Prostate gland (tissue), 2 donors: ENCODE results near the gene OR56A3. TPM values are rescaled to one million over a fixed set of nuclear protein-coding genes. Genes with fewer than 3 reads are reported as not detected.

Experiments used
- DNase-seq: peaks from one replicate; pipeline ENCODE4 v3.0.0-alpha.2; 2019; ENCODE audit warnings: low spot score
- H3K27ac ChIP-seq, 2 donors: fragments of 200-600 bp; sonication (generic); 2 replicates each; pipeline ENCODE4 v1.5.1; 2017 to 2019
- H3K27me3 ChIP-seq: fragments of 200-600 bp; sonication (generic); replicated peaks from 2 replicates; pipeline ENCODE4 v1.5.1; 2019; ENCODE audit not compliant: insufficient read depth
- H3K36me3 ChIP-seq, 2 donors: fragments of 200-600 bp; sonication (generic); 1 replicate in 1 of 2; 2 replicates in 1 of 2; pipeline versions ENCODE4 v1.5.1 to v1.8.1; 2017 to 2019
- H3K4me1 ChIP-seq: fragments of 200-600 bp; sonication (generic); replicated peaks from 2 replicates; pipeline ENCODE4 v1.5.1; 2019
- H3K4me3 ChIP-seq, 2 donors: fragments of 200-600 bp; sonication (generic); 2 replicates each; pipeline ENCODE4 v1.5.1; 2017 to 2019
- H3K9me3 ChIP-seq: fragments of 200-600 bp; sonication (generic); 2 replicates; pipeline ENCODE4 v1.5.1; 2017
- CTCF ChIP-seq, 4 experiments: fragments of 200-600 bp in 2 of 4; fragments of 450-650 bp in 2 of 4; sonication (generic) in 2 of 4; IDR thresholded peaks; 1 replicate in 3 of 4; 2 replicates in 1 of 4; pipeline ENCODE4 v1.5.1; 2016 to 2019; ENCODE audit warnings: antibody characterized with exemption in 4 of 4, mild to moderate bottlenecking in 2 of 4, moderate library complexity in 2 of 4
- POLR2A ChIP-seq: fragments of 450-650 bp; IDR thresholded peaks from one replicate; pipeline ENCODE4 v1.6.1; 2016; ENCODE audit warnings: antibody characterized with exemption, mild to moderate bottlenecking
- POLR2AphosphoS5 ChIP-seq: sonication (generic); formaldehyde crosslinking; IDR thresholded peaks from one replicate; pipeline ENCODE4 v1.6.1; 2017; ENCODE audit warnings: antibody characterized with exemption
- WGBS: methylation state at CpG from one replicate; pipeline ENCODE4 v1.1.5; 2018; 5-methylcytosine and 5-hydroxymethylcytosine counted together
- intact Hi-C: fragments of 100-400 bp; cut with DNase I; formaldehyde crosslinking; loops from one replicate; pipeline ENCODE4 v1.14.2; 2022
- total RNA-seq, 2 donors: library from RNA; depleted of rRNA; stranded (reverse); fragments of >200 nt; gene quantifications; one replicate each; pipeline ENCODE4 v1.1.0, GENCODE V29; 2016

OR56A3 gene
- total RNA-seq, 2 donors from 2014 or later = 0.11 TPM; not detected in 1

- Histone ChIP-seq H3K27me3 (no peaks in the 10 kb centered on the region), H3K4me1 (no peaks in the 10 kb centered on the region), H3K4me3 (no peak within 1 kb of the TSS), H3K9me3 (no peaks in the 10 kb centered on the region), H3K36me3 (no peaks in the 10 kb centered on the region), H3K27ac (no peak within 1 kb of the TSS)
- TF ChIP-seq POLR2AphosphoS5 (no peak), POLR2A (no peak), CTCF (IDR thresholded peaks at IDR 0.05) (no peak)
- DNase-seq = no peak
- WGBS = 75% methylated on average over 1 of the region's 1 CpG
- intact Hi-C loops = no loop called here
Measured at GRCh38 chr11:5986885-5987284, 44.8 kb downstream of the OR56A3 start, which contains the start of gene OR52L1. OR52L1 (minus strand) TSS chr11:5986985; CDS start chr11:5986930, 55 bp downstream.

- Histone ChIP-seq H3K4me1 (no peaks in the 10 kb centered on the region), H3K27me3 (no peaks in the 10 kb centered on the region), H3K27ac (no peak overlapping the region), H3K9me3 (no peaks in the 10 kb centered on the region), H3K36me3 (no peaks in the 10 kb centered on the region), H3K4me3 (no peak overlapping the region)
- DNase-seq = no peak
- intact Hi-C loops = no loop called here
- WGBS = 59% methylated on average over 4 of the region's 4 CpGs
- TF ChIP-seq CTCF (IDR thresholded peaks at IDR 0.05) = no peak
- TF ChIP-seq POLR2AphosphoS5 = no peak
- no peak for TF ChIP-seq POLR2A
Measured at GRCh38 chr11:5989203-5989602, 47.2 kb downstream of the OR56A3 start.

GRCh38 chr11:5992150-5992549 is 50.1 kb downstream of the OR56A3 start:
- no peak for DNase-seq
- TF ChIP-seq POLR2AphosphoS5 (no peak), POLR2A (no peak), CTCF (IDR thresholded peaks at IDR 0.05) (no peak)
- 79% methylated on average over 3 of the region's 3 CpGs for WGBS
- Histone ChIP-seq H3K27me3 (no peaks in the 10 kb centered on the region), H3K36me3 (no peaks in the 10 kb centered on the region), H3K4me1 (no peaks in the 10 kb centered on the region), H3K27ac (no peak overlapping the region), H3K9me3 (no peaks in the 10 kb centered on the region), H3K4me3 (no peak overlapping the region)
- intact Hi-C loops = no loop called here

GRCh38 chr11:5992604-5993251 is 50.7 kb downstream of the OR56A3 start:
- intact Hi-C loops = no loop called here
- Histone ChIP-seq H3K27me3 (no peaks in the 10 kb centered on the region), H3K9me3 (no peaks in the 10 kb centered on the region), H3K27ac (no peak overlapping the region), H3K36me3 (no peaks in the 10 kb centered on the region), H3K4me3 (no peak overlapping the region), H3K4me1 (no peaks in the 10 kb centered on the region)
- TF ChIP-seq POLR2AphosphoS5 = no peak
- peak in 1 of 4 experiments; percentile 28 for TF ChIP-seq CTCF (IDR thresholded peaks at IDR 0.05)
- no peak for TF ChIP-seq POLR2A
- 58% methylated on average over 3 of the region's 3 CpGs for WGBS
- no peak for DNase-seq

- no peaks in the 10 kb centered on the region for H3K27me3 ChIP-seq
- no peak overlapping the region for H3K27ac ChIP-seq
- 86% methylated on average over 14 of the region's 14 CpGs for WGBS
Measured at GRCh38 chr11:5994791-5995190, 52.7 kb downstream of the OR56A3 start.

More at GRCh38 chr11:5994791-5995190, 52.7 kb downstream of the OR56A3 start:
- DNase-seq = no peak
- intact Hi-C loops = no loop called here
- Histone ChIP-seq H3K9me3 (no peaks in the 10 kb centered on the region), H3K4me3 (no peak overlapping the region), H3K4me1 (no peaks in the 10 kb centered on the region), H3K36me3 (no peaks in the 10 kb centered on the region)
- TF ChIP-seq POLR2AphosphoS5 = no peak

Other genes with a start within 250 kb of the OR56A3 start
- not detected for gene OR56B1, start 205.8 kb upstream of the OR56A3 start, total RNA-seq
- gene OR52N4, start 188.0 kb upstream of the OR56A3 start, total RNA-seq = not detected
- gene OR52N5, start 158.9 kb upstream of the OR56A3 start, total RNA-seq = not detected
- not detected for gene OR52N1, start 151.0 kb upstream of the OR56A3 start, total RNA-seq
- gene OR52N2, start 133.3 kb upstream of the OR56A3 start, total RNA-seq = not detected
- not detected for gene OR52E6, start 100.4 kb upstream of the OR56A3 start, total RNA-seq
- gene OR52E8, start 84.6 kb upstream of the OR56A3 start, total RNA-seq = not detected
- gene OR52E4, start 61.6 kb upstream of the OR56A3 start, total RNA-seq = not detected
- not detected for gene OR52E5, start 49.0 kb upstream of the OR56A3 start, total RNA-seq
- gene OR56A5, start 26.2 kb downstream of the OR56A3 start, total RNA-seq = not detected
- gene OR52L1, start 44.7 kb downstream of the OR56A3 start, total RNA-seq = not detected
- not detected for gene OR56A4, start 64.7 kb downstream of the OR56A3 start, total RNA-seq
- not detected for gene OR56A1, start 88.5 kb downstream of the OR56A3 start, total RNA-seq
- not detected for gene OR56B4, start 165.4 kb downstream of the OR56A3 start, total RNA-seq
- not detected for gene OR52B2, start 228.1 kb downstream of the OR56A3 start, total RNA-seq